Tibial nerve (tissue), 4 donors: ENCODE results near the gene MBNL2.

Experiments used
- CTCF ChIP-seq, 5 experiments: fragments of 200-600 bp in 3 of 5; fragments of 450-650 bp in 2 of 5; sonication (generic) in 3 of 5; IDR thresholded peaks; one replicate each; pipeline ENCODE4 v1.5.1; 2016 to 2019; ENCODE audit warnings: antibody characterized with exemption in 5 of 5, mild to moderate bottlenecking in 3 of 5, moderate library complexity in 2 of 5
- EP300 ChIP-seq, 2 donors: sonication (generic); formaldehyde crosslinking; IDR thresholded peaks; one replicate each; pipeline ENCODE4 v1.6.1; 2017; ENCODE audit warnings: antibody characterized with exemption in 2 of 2, mild to moderate bottlenecking in 1 of 2

GRCh38 chr13:97382276-97382675 lies 160.1 kb downstream of the MBNL2 start:
- no peak for TF ChIP-seq EP300 (IDR thresholded peaks at IDR 0.05)
- TF ChIP-seq CTCF (IDR thresholded peaks at IDR 0.05) = no peak
